Liver (tissue), 9 donors: Measurements from ENCODE around the gene SORBS2. TPM values are rescaled to one million over a fixed set of nuclear protein-coding genes. Genes with fewer than 3 reads are reported as not detected.

Source experiments
- DNase-seq: peaks from one replicate; pipeline ENCODE4 v3.0.0-alpha.2; 2017; ENCODE audit warnings: low spot score
- H3K27ac ChIP-seq, 2 donors: one replicate each; pipeline ENCODE4 v1.7.0; 2013; ENCODE audit warnings: inconsistent platforms in 2 of 2, low read length in 2 of 2, control low read depth in 1 of 2, low read depth in 1 of 2, mild to moderate bottlenecking in 1 of 2
- H3K27me3 ChIP-seq, 4 donors: one replicate each; pipeline versions ENCODE4 v1.6.1 to v1.7.0; 2013; ENCODE audit warnings: low read length in 3 of 4, inconsistent platforms in 1 of 4, mild to moderate bottlenecking in 1 of 4, moderate library complexity in 1 of 4; ENCODE audit not compliant: control insufficient read depth in 4 of 4, insufficient read depth in 4 of 4
- H3K36me3 ChIP-seq, 4 donors: one replicate each; pipeline versions ENCODE4 v1.6.1 to v1.7.0; 2013; ENCODE audit warnings: low read length in 3 of 4, mild to moderate bottlenecking in 3 of 4, low read depth in 1 of 4, moderate library complexity in 1 of 4; ENCODE audit not compliant: control insufficient read depth in 4 of 4, insufficient read depth in 3 of 4
- H3K4me1 ChIP-seq, 4 donors: one replicate each; pipeline versions ENCODE4 v1.6.1 to v1.7.0; 2013; ENCODE audit warnings: low read length in 3 of 4, mild to moderate bottlenecking in 3 of 4, moderate library complexity in 1 of 4; ENCODE audit not compliant: control insufficient read depth in 4 of 4, insufficient read depth in 4 of 4
- H3K4me3 ChIP-seq, 3 donors: one replicate each; pipeline versions ENCODE4 v1.6.1 to v1.7.0; 2013; ENCODE audit warnings: low read length in 3 of 3, control low read depth in 1 of 3, low read depth in 1 of 3, mild to moderate bottlenecking in 1 of 3
- H3K9ac ChIP-seq, 2 donors: one replicate each; pipeline ENCODE4 v1.7.0; 2013; ENCODE audit warnings: low read length in 2 of 2, mild to moderate bottlenecking in 2 of 2, moderate library complexity in 2 of 2, control low read depth in 1 of 2, low read depth in 1 of 2
- H3K9me3 ChIP-seq, 4 donors: one replicate each; pipeline versions ENCODE4 v1.6.1 to v1.7.0; 2013; ENCODE audit warnings: low read length in 3 of 4; ENCODE audit not compliant: control insufficient read depth in 4 of 4
- CTCF ChIP-seq: fragments of 150-350 bp; IDR thresholded peaks from 2 replicates; pipeline ENCODE4 v1.5.1; 2017; ENCODE audit warnings: improper control_type of control experiment, low read depth, low read length; ENCODE audit not compliant: missing input control
- EGR1 ChIP-seq, 2 donors: IDR thresholded peaks; 2 replicates each; pipeline ENCODE4 v1.6.1; 2016 to 2018; ENCODE audit warnings: antibody characterized with exemption in 2 of 2, low read depth in 2 of 2
- FOXA1 ChIP-seq: IDR thresholded peaks from 2 replicates; pipeline ENCODE4 v1.6.1; 2016; ENCODE audit warnings: antibody characterized with exemption
- FOXA2 ChIP-seq: IDR thresholded peaks from 2 replicates; pipeline ENCODE4 v1.6.1; 2016; ENCODE audit warnings: antibody characterized with exemption
- GABPA ChIP-seq, 2 donors: IDR thresholded peaks in 1 of 2; conservative IDR thresholded peaks in 1 of 2; 2 replicates each; pipeline ENCODE4 v1.6.1; 2016; ENCODE audit warnings: antibody characterized with exemption in 2 of 2, mild to moderate bottlenecking in 1 of 2, moderate library complexity in 1 of 2
- HNF4A ChIP-seq, 2 donors: conservative IDR thresholded peaks; 2 replicates each; pipeline ENCODE4 v1.6.1; 2016; ENCODE audit warnings: antibody characterized with exemption in 2 of 2, mild to moderate bottlenecking in 2 of 2
- HNF4G ChIP-seq: IDR thresholded peaks from 2 replicates; pipeline ENCODE4 v1.6.1; 2016; ENCODE audit warnings: antibody characterized with exemption
- JUND ChIP-seq, 2 donors: IDR thresholded peaks; 2 replicates each; pipeline ENCODE4 v1.6.1; 2016; ENCODE audit warnings: antibody characterized with exemption in 2 of 2
- MAX ChIP-seq: IDR thresholded peaks from 2 replicates; pipeline ENCODE4 v1.6.1; 2016; ENCODE audit warnings: antibody characterized with exemption
- NR2F2 ChIP-seq: IDR thresholded peaks from 2 replicates; pipeline ENCODE4 v1.6.1; 2016; ENCODE audit warnings: antibody characterized with exemption
- RAD21 ChIP-seq, 2 donors: IDR thresholded peaks; 2 replicates each; pipeline ENCODE4 v1.6.1; 2016; ENCODE audit warnings: antibody characterized with exemption in 2 of 2, mild to moderate bottlenecking in 2 of 2
- RXRA ChIP-seq, 2 donors: IDR thresholded peaks; 2 replicates each; pipeline ENCODE4 v1.6.1; 2017 to 2018; ENCODE audit warnings: antibody characterized with exemption in 2 of 2, mild to moderate bottlenecking in 1 of 2
- SP1 ChIP-seq: IDR thresholded peaks from 2 replicates; pipeline ENCODE4 v1.6.1; 2018; ENCODE audit warnings: antibody characterized with exemption, mild to moderate bottlenecking
- TAF1 ChIP-seq: conservative IDR thresholded peaks from 2 replicates; pipeline ENCODE4 v1.6.1; 2016; ENCODE audit warnings: antibody characterized with exemption, mild to moderate bottlenecking
- YY1 ChIP-seq: IDR thresholded peaks from 2 replicates; pipeline ENCODE4 v1.6.1; 2016; ENCODE audit warnings: antibody characterized with exemption, mild to moderate bottlenecking
- ZBTB33 ChIP-seq: IDR thresholded peaks from 2 replicates; pipeline ENCODE4 v1.6.1; 2016; ENCODE audit warnings: antibody characterized with exemption
- WGBS: extraction: QIAGEN DNeasy Blood & Tissue Kit; methylation state at CpG from one replicate; pipeline ENCODE4 v1.1.7; 2013; 5-methylcytosine and 5-hydroxymethylcytosine counted together
- polyA plus RNA-seq, 2 donors: library from polyadenylated mRNA; stranded (reverse) in 1 of 2; unstranded in 1 of 2; fragments of 200-250 nt in 1 of 2; fragments of >200 nt in 1 of 2; fragmentation: Nextera tagmentation in 1 of 2; extraction: Ambion mirVana in 1 of 2; gene quantifications; one replicate each; pipeline versions ENCODE4 v1.2.1 to v1.2.3, GENCODE V29; 2013 to 2015
- total RNA-seq, 2 donors: library from RNA; depleted of rRNA; stranded (reverse); fragments of >200 nt; gene quantifications; one replicate each; pipeline ENCODE4 v1.2.3, GENCODE V29; 2014
- TF ChIP-seq, protein P1 (sequence below): IDR thresholded peaks from 2 replicates; pipeline ENCODE4 v1.6.1; 2016; ENCODE audit warnings: antibody characterized with exemption, mild to moderate bottlenecking
- TF ChIP-seq, protein P2 (sequence below): IDR thresholded peaks from 2 replicates; pipeline ENCODE4 v1.6.1; 2016; ENCODE audit warnings: antibody characterized with exemption
- donor health status: healthy.
- donor health status: healthy.
- donor health status: healthy.
- donor health status: healthy.
- donor health status: healthy.

SORBS2 gene
- total and polyA plus RNA-seq, 4 donors: 23.3 to 136 (median 59.6) TPM

- H3K9me3 ChIP-seq: no peaks in the 10 kb centered on the region
- 32% methylated on average over 10 of the region's 10 CpGs for WGBS
These were observed 128.8 kb downstream of the SORBS2 start for GRCh38 chr4:185683222-185683621.

More at GRCh38 chr4:185683222-185683621, 128.8 kb downstream of the SORBS2 start:
- Histone ChIP-seq H3K4me3 (no peak overlapping the region), H3K27ac (peak overlapping the region; percentile 72 to 73), H3K4me1 (peaks cover 1 to 14% (median 6%) of the 10 kb centered on the region in 4 donors), H3K27me3 (no peaks in the 10 kb centered on the region), H3K9ac (peak overlapping the region in 1 of 2 donors; percentile 31), H3K36me3 (peaks cover 0 to 5% (median 1%) of the 10 kb centered on the region in 4 donors)
- TF ChIP-seq JUND (IDR thresholded peaks at IDR 0.05): peak; percentile 82 to 86
- TF ChIP-seq ZBTB33: peak; percentile 76
- TF ChIP-seq RAD21 (IDR thresholded peaks at IDR 0.05): peak; percentile 55 to 67
- TF ChIP-seq MAX: peak; percentile 85
- TF ChIP-seq SP1: peak; percentile 93
- no peak for TF ChIP-seq CTCF
- no peak for TF ChIP-seq TAF1
- TF ChIP-seq, protein P1, sequence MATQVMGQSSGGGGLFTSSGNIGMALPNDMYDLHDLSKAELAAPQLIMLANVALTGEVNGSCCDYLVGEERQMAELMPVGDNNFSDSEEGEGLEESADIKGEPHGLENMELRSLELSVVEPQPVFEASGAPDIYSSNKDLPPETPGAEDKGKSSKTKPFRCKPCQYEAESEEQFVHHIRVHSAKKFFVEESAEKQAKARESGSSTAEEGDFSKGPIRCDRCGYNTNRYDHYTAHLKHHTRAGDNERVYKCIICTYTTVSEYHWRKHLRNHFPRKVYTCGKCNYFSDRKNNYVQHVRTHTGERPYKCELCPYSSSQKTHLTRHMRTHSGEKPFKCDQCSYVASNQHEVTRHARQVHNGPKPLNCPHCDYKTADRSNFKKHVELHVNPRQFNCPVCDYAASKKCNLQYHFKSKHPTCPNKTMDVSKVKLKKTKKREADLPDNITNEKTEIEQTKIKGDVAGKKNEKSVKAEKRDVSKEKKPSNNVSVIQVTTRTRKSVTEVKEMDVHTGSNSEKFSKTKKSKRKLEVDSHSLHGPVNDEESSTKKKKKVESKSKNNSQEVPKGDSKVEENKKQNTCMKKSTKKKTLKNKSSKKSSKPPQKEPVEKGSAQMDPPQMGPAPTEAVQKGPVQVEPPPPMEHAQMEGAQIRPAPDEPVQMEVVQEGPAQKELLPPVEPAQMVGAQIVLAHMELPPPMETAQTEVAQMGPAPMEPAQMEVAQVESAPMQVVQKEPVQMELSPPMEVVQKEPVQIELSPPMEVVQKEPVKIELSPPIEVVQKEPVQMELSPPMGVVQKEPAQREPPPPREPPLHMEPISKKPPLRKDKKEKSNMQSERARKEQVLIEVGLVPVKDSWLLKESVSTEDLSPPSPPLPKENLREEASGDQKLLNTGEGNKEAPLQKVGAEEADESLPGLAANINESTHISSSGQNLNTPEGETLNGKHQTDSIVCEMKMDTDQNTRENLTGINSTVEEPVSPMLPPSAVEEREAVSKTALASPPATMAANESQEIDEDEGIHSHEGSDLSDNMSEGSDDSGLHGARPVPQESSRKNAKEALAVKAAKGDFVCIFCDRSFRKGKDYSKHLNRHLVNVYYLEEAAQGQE: peak; percentile 82
- peak; percentile 68 for TF ChIP-seq HNF4G
- no peak for TF ChIP-seq NR2F2
- TF ChIP-seq YY1: peak; percentile 84
- peak; percentile 93 to 96 for TF ChIP-seq HNF4A (conservative IDR thresholded peaks at IDR 0.05)
- TF ChIP-seq, protein P2, sequence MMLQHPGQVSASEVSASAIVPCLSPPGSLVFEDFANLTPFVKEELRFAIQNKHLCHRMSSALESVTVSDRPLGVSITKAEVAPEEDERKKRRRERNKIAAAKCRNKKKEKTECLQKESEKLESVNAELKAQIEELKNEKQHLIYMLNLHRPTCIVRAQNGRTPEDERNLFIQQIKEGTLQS: peak; percentile 64
- TF ChIP-seq FOXA1: peak; percentile 92
- peak in 1 of 2 donors; percentile 47 for TF ChIP-seq EGR1 (IDR thresholded peaks at IDR 0.05; ENCODE audit: low read depth in 2 of 2)
- TF ChIP-seq FOXA2: peak; percentile 94
- peak; percentile 100 for TF ChIP-seq RXRA (IDR thresholded peaks at IDR 0.05)
- peak in 1 of 2 donors; percentile 37 for TF ChIP-seq GABPA (IDR thresholded peaks at IDR 0.05 in 1 of 2, conservative IDR thresholded peaks at IDR 0.05 in 1 of 2)
- DNase-seq: no peak
